HepG2 (cell line): ENCODE data around the gene RBM26. TPM values are rescaled to one million over a fixed set of nuclear protein-coding genes. Genes with fewer than 3 reads are reported as not detected.

Source experiments
- ATAC-seq: fragments of 200-7000 bp; cut with Tn5 transposase; 3 replicates; pipeline ENCODE4 v1.9.1; 2020; ENCODE audit warnings: mild to moderate bottlenecking, moderate library complexity
- BruUV-seq: library from RNA; stranded (reverse); fragments of 400-500 nt; replicated peaks from 2 replicates; lab custom pipeline; 2021; lab: Mats Ljungman, UMichigan
- CTCF ChIA-PET: fragments of 300-600 bp; formaldehyde crosslinking; extraction: SDS; loops from one replicate; lab custom pipeline; 2021; ENCODE audit warnings: low total read pairs, inconsistent platforms, low intra/inter-chr PET ratio; lab: Yijun Ruan, JAX
- POLR2A ChIA-PET: fragments of 350-600 bp; sonication (Branson Sonifier 250); formaldehyde crosslinking; loops from one replicate; lab custom pipeline; 2020; ENCODE audit warnings: antibody characterized with exemption, inconsistent platforms; lab: Yijun Ruan, JAX
- DNase-seq: peaks from one replicate; pipeline ENCODE4 v3.0.0-alpha.2; 2015; ENCODE audit warnings: low spot score
- FAIRE-seq: peaks from 3 replicates; lab custom pipeline; 2011; peaks lifted over from hg19 to GRCh38; lab: Jason Lieb, UNC
- H2AFZ ChIP-seq: one replicate; pipeline ENCODE4 v1.6.1; 2011; ENCODE audit warnings: low read length, inconsistent platforms
- H3K27ac ChIP-seq: fragments of 300-600 bp; 3 replicates; pipeline ENCODE4 v1.8.0; 2011; ENCODE audit warnings: mixed run types, mild to moderate bottlenecking, mixed read lengths, low read length, inconsistent platforms; ENCODE audit not compliant: insufficient read depth; ENCODE audit errors: extremely low read length
- H3K27me3 ChIP-seq, 2 experiments: fragments of 200-600 bp in 1 of 2; 2 replicates in 1 of 2; 3 replicates in 1 of 2; pipeline versions ENCODE4 v1.6.0 to v1.8.0; 2011; ENCODE audit warnings: low read length in 2 of 2, mild to moderate bottlenecking in 2 of 2, moderate library complexity in 2 of 2, inconsistent platforms in 1 of 2; ENCODE audit not compliant: insufficient read depth in 2 of 2, control insufficient read depth in 1 of 2
- H3K36me3 ChIP-seq, 2 experiments: fragments of 200-600 bp in 1 of 2; replicated peaks in 1 of 2; 2 replicates in 1 of 2; 3 replicates in 1 of 2; pipeline versions ENCODE4 v1.5.1 to v1.8.0; 2011; ENCODE audit warnings: low read length in 2 of 2, inconsistent platforms in 1 of 2; ENCODE audit not compliant: insufficient read depth in 2 of 2, control insufficient read depth in 1 of 2
- H3K4me1 ChIP-seq: 2 replicates; pipeline ENCODE4 v1.5.1; 2012; ENCODE audit warnings: low read length, inconsistent platforms; ENCODE audit not compliant: insufficient read depth
- H3K4me2 ChIP-seq: 2 replicates; pipeline ENCODE4 v1.6.0; 2011; ENCODE audit warnings: low read depth, low read length, inconsistent platforms
- H3K4me3 ChIP-seq, 3 experiments: fragments of 200-600 bp in 1 of 3; sonication (generic), shearing (Covaris generic) in 1 of 3; replicated peaks in 1 of 3; 2 replicates each; pipeline ENCODE4 v1.5.1; 2011 to 2016; ENCODE audit warnings: low read length in 3 of 3, inconsistent platforms in 2 of 3, low read depth in 2 of 3, mild to moderate bottlenecking in 2 of 3, control low read depth in 1 of 3, mixed read lengths in 1 of 3; ENCODE audit not compliant: insufficient read depth in 1 of 3
- H3K79me2 ChIP-seq: one replicate; pipeline ENCODE4 v1.6.1; 2011; ENCODE audit warnings: low read length, inconsistent platforms; ENCODE audit not compliant: insufficient read depth
- H3K9ac ChIP-seq: 2 replicates; pipeline ENCODE4 v1.6.0; 2011; ENCODE audit warnings: mild to moderate bottlenecking, low read depth, low read length, inconsistent platforms; ENCODE audit not compliant: insufficient read depth
- H3K9me3 ChIP-seq: 2 replicates; pipeline ENCODE4 v1.5.1; 2012; ENCODE audit warnings: mild to moderate bottlenecking, low read length
- H4K20me1 ChIP-seq: 2 replicates; pipeline ENCODE4 v1.6.0; 2011; ENCODE audit warnings: inconsistent platforms, mild to moderate bottlenecking, low read length, moderate library complexity; ENCODE audit not compliant: insufficient read depth
- KAT2B ChIP-seq: fragments of 150-350 bp; IDR thresholded peaks from 2 replicates; pipeline ENCODE4 v1.6.1; 2014; ENCODE audit warnings: low read depth, low read length, borderline replicate concordance
- ZNF616 ChIP-seq: sonication (generic); formaldehyde crosslinking; IDR thresholded peaks from 2 replicates; pipeline ENCODE4 v1.5.0; 2020; ENCODE audit warnings: low read depth, mild to moderate bottlenecking, missing genetic modification reagents
- WGBS: methylation state at CpG from one replicate; pipeline ENCODE4 v1.1.6; 2017; ENCODE audit warnings: low lambda C conversion rate; 5-methylcytosine and 5-hydroxymethylcytosine counted together
- in situ Hi-C: cut with HindIII; loops from 2 replicates; pipeline ENCODE4 v1.10.0; 2017; ENCODE audit warnings: low pct_unique_long_range_greater_than_20kb; ENCODE audit not compliant: extremely low pct_ligation_motif_present
- intact Hi-C: fragments of 100-400 bp; cut with micrococcal nuclease; formaldehyde crosslinking; loops from one replicate; pipeline ENCODE4 v1.10.0; 2022; ENCODE audit not compliant: unreplicated experiment
- polyA plus RNA-seq, 8 experiments: library from polyadenylated mRNA; depleted of rRNA in 3 of 8; stranded (reverse) in 7 of 8; unstranded in 1 of 8; fragments of >200 nt; fragmentation: Illumina TruSeq in 4 of 8; extraction: Trizol in 4 of 8; gene quantifications; 2 replicates each; pipeline versions ENCODE4 v1.2.1 to v1.2.3, GENCODE V29; 2011 to 2016; ENCODE audit warnings: low read depth in 4 of 8, missing spikeins in 1 of 8, mixed read lengths in 1 of 8; ENCODE audit not compliant: insufficient read depth in 1 of 8
- total RNA-seq, 5 experiments: library from RNA; depleted of rRNA; stranded (reverse); fragments of >200 nt; fragmentation: Illumina TruSeq; extraction: Trizol; gene quantifications; 2 replicates each; pipeline ENCODE4 v1.2.3, GENCODE V29; 2016; ENCODE audit warnings: low read depth in 1 of 5
- TF ChIP-seq, protein P1 (sequence below): sonication (generic); formaldehyde crosslinking; IDR thresholded peaks from 2 replicates; pipeline ENCODE4 v1.4.0; 2020; ENCODE audit warnings: missing genetic modification reagents
- TF ChIP-seq, protein P2 (sequence below): sonication (generic); formaldehyde crosslinking; IDR thresholded peaks from 2 replicates; pipeline ENCODE4 v1.8.1; 2023; ENCODE audit warnings: mild to moderate bottlenecking, moderate library complexity, missing genetic modification reagents

The RBM26 gene
- total and polyA plus RNA-seq, 2 of the 13 experiments (the other 11 are each of a cell fraction or from before 2014, with no cell fraction given), result 19.4 to 34.4 TPM

GRCh38 chr13:79407349-79407979, 1.4 kb upstream of the RBM26 start:
- Histone ChIP-seq H3K4me3 (peak overlapping the region; percentile 22 to 92 (median 86); a peak in 4 of 6 replicates), H3K4me2 (peak overlapping the region; percentile 87), H3K36me3 (no peaks in the 10 kb centered on the region), H3K9me3 (no peaks in the 10 kb centered on the region), H3K79me2 (peaks cover 47% of the 10 kb centered on the region), H2AFZ (no peak overlapping the region), H3K27me3 (no peaks in the 10 kb centered on the region; a peak in 1 of 5 replicates), H3K9ac (peak overlapping the region; percentile 98), H4K20me1 (peaks cover 20% of the 10 kb centered on the region), H3K27ac (peak overlapping the region; percentile 98), H3K4me1 (peaks cover 33% of the 10 kb centered on the region)
- in situ Hi-C loops (loop anchor here (25.0 kb wide), 1 partner anchor 930 kb away; the partner anchor contains the start of gene SPRY2), intact Hi-C loops (loop anchor here (5.0 kb wide), 1 partner anchor 935 kb away; the partner anchor contains the start of gene SPRY2)
- DNase-seq, result no peak
- no peak for ATAC-seq
- BruUV-seq, result no TSS peak
- 91% methylated on average over 4 of the region's 4 CpGs for WGBS
- FAIRE-seq, result no peak
- ChIA-PET POLR2A (no interaction called here), CTCF (no interaction called here)
- TF ChIP-seq ZNF616 (CRISPR knock-in tag), result no peak
- no peak for TF ChIP-seq KAT2B
- TF ChIP-seq, protein P1, sequence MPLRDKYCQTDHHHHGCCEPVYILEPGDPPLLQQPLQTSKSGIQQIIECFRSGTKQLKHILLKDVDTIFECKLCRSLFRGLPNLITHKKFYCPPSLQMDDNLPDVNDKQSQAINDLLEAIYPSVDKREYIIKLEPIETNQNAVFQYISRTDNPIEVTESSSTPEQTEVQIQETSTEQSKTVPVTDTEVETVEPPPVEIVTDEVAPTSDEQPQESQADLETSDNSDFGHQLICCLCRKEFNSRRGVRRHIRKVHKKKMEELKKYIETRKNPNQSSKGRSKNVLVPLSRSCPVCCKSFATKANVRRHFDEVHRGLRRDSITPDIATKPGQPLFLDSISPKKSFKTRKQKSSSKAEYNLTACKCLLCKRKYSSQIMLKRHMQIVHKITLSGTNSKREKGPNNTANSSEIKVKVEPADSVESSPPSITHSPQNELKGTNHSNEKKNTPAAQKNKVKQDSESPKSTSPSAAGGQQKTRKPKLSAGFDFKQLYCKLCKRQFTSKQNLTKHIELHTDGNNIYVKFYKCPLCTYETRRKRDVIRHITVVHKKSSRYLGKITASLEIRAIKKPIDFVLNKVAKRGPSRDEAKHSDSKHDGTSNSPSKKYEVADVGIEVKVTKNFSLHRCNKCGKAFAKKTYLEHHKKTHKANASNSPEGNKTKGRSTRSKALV (CRISPR knock-in tag), result no peak
- TF ChIP-seq, protein P2, sequence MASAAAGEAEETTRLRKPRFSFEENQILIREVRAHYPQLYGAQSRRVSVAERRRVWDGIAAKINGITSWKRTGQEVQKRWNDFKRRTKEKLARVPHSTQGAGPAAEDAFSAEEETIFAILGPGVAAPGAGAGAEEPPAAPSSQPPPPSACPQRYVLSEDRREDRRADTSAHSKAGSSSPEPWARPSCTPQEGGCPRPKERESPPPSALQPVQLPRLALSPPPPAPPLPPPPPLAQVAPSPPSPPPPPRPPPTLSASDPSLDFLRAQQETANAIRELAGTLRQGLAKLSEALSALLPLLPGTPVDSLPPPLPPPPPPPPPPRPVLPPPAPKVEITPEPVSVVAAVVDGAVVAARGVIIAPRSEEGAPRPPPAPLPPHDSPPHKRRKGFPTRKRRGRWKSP, result no peak
